GM12865 (cell line): ENCODE measurements around the gene AP2B1.
"Not testable (repeated sequence)": the region's sequence is repeated elsewhere in the genome, so short reads cannot be mapped to it uniquely, and the experiment has no call there.

Experiments used
- DNase-seq: peaks from one replicate; pipeline ENCODE4 v3.0.0; 2010; ENCODE audit warnings: low read depth
- H3K4me3 ChIP-seq: 2 replicates; pipeline ENCODE4 v1.5.1; 2011; ENCODE audit warnings: mild to moderate bottlenecking, low read depth, low read length, control low read depth
- TF ChIP-seq, protein P1 (sequence below): IDR thresholded peaks from 2 replicates; pipeline ENCODE4 v1.5.1; 2011; ENCODE audit warnings: low read length, control low read depth, low read depth, inconsistent platforms; ENCODE audit not compliant: insufficient read depth; ENCODE audit errors: missing control alignments

AP2B1 gene

DNA sequence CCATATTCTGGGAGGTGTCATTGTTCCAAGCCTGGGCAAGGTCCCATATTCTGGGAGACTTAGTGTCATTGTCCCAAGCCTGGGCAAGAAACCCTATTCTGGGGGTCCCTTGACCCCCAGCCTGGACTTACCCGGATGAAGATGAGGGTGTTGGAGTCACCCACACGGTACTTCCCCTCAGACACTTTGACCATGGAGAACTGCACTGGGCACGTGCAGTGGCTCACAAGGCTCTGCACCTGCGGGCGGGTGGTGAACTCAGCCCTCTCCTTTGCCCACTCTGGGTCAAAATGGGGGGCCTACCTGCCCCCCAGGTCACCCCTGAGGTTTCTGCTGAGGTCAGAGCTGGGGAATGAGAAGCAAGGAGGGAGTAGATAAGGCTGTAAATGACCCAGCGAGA lies 161.9 kb downstream of the AP2B1 start:
- no peak for DNase-seq
- TF ChIP-seq, protein P1, sequence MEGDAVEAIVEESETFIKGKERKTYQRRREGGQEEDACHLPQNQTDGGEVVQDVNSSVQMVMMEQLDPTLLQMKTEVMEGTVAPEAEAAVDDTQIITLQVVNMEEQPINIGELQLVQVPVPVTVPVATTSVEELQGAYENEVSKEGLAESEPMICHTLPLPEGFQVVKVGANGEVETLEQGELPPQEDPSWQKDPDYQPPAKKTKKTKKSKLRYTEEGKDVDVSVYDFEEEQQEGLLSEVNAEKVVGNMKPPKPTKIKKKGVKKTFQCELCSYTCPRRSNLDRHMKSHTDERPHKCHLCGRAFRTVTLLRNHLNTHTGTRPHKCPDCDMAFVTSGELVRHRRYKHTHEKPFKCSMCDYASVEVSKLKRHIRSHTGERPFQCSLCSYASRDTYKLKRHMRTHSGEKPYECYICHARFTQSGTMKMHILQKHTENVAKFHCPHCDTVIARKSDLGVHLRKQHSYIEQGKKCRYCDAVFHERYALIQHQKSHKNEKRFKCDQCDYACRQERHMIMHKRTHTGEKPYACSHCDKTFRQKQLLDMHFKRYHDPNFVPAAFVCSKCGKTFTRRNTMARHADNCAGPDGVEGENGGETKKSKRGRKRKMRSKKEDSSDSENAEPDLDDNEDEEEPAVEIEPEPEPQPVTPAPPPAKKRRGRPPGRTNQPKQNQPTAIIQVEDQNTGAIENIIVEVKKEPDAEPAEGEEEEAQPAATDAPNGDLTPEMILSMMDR = no peak
- H3K4me3 ChIP-seq = no peak overlapping the region

DNA sequence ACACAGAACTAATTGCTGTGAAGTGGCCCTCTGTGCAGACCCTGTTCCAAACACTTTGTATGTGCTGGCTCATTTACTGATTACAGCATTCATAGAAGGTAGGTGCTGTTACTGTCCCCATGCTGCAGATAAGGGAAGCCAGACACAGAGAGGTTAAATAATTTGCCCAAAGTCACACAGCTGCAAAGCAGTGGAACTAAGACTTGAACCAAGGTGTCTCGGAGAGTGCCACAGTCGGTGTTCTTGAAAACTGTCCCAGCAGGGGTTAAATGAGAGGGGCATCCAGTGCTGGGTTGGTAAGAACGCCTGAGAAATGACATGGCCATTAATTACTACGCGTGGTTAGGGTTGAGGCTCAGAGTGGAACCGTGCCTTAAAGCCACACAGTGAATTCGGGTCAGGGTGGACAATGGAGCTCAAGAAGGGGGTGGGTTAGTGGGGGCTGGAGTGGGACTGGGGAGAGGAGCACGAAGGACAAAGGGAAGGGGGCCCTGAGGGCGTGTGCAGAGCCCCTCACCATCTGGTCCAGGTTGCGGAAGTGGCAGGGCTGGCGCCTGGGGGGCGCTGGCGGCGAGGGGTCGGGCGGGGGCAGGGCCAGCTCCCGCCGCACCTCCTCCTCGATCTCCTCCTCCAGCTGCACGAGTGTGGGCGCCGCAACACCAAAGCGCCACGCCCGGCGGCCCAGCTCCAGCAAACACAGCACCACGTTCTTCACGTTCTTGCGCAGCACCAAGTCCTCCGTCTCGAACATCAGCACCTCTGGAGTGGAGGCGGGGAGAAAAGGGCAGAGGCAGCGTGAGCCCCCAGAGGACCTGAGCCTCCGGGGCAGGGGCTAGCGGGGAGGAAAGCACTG lies 162.7 kb downstream of the AP2B1 start:
- TF ChIP-seq, protein P1 = no peak
- no peak overlapping the region for H3K4me3 ChIP-seq

DNA sequence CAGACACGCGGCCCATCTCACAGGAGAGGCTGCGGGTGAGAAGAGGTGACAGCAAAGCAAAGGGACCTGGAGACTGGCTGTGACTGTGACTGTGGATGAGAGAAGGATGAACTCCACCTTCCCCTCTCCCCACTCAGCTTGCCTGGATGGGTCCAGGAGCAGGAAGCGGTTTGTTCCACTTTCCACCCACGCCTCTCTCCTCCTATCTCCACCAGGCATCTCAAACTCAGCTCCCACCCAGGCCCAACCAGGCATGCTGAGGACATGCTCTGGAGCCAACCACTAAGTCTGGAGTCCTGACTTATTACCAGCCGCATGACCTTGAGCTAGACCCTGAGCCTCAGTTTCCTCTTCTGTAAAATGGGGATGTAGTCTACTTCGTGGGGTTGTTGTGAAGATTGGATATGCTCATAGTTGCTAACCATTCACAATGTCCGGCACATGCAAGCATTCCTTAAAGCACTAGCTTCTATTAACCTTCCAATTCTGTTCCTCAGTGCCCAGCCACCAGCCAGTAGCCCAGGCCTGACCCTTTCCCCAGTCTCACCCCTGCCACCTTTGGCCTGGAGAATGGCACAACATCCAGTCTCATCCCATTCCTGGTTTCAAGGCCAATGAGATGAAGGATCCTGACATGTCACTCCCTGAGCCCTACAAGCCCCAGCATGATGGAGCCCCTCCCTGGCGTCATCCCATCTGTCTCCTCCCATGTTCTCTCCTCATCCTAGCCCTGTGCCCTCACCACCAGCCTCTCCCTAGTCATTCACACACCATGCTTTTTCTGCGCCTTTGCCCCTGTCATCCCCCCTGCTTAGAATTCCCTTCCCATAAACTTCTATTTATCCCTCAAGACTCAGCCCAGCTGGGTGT lies 163.6 kb downstream of the AP2B1 start:
- no peak for DNase-seq
- TF ChIP-seq, protein P1 = no peak
- H3K4me3 ChIP-seq = no peak overlapping the region

More for the DNA sequence above, 162.7 kb downstream of the AP2B1 start:
- no peak for DNase-seq

DNA sequence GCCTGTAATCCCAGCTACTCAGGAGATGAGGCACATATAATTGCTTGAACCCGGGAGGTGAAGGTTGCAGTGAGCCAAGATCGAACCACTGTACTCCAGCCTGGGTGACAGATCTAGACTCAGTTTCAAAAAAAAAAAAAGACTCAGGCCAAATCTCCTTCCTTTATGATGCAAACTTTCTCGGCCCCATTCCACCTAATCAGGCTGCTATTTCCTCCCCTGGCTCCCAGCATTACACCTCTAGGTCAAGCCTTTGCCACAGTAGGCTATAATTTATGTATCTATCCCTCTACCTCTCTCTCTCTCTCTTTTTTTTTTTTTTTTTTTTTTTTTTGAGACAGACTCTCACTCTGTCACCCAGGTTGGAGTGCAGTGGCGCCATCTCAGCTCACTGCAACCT lies 164.4 kb downstream of the AP2B1 start:
- not testable (repeated sequence) for DNase-seq

DNA sequence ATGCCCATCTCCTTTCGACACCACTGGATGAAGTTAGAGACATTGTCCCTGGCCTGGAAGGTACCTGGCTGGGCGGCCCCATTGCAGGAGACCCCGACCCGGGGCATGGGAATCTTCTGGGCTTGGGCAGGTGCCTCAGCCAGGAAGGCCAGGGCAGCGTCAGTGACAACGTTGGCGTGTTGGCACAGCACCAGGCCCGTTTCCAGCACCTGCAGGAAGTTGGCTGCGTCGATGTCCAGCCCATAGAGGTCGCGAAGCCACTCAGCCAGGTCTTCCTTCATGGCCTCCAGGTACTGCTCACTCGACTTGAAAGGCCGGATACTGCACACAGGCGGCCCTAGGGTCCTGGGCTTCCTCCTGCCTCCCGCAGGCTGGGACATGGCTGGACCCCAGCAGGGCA lies 165.3 kb downstream of the AP2B1 start:
- no peak for DNase-seq
- TF ChIP-seq, protein P1 = no peak
- no peak overlapping the region for H3K4me3 ChIP-seq

More for the DNA sequence above, 164.4 kb downstream of the AP2B1 start:
- not testable (repeated sequence) for H3K4me3 ChIP-seq

DNA sequence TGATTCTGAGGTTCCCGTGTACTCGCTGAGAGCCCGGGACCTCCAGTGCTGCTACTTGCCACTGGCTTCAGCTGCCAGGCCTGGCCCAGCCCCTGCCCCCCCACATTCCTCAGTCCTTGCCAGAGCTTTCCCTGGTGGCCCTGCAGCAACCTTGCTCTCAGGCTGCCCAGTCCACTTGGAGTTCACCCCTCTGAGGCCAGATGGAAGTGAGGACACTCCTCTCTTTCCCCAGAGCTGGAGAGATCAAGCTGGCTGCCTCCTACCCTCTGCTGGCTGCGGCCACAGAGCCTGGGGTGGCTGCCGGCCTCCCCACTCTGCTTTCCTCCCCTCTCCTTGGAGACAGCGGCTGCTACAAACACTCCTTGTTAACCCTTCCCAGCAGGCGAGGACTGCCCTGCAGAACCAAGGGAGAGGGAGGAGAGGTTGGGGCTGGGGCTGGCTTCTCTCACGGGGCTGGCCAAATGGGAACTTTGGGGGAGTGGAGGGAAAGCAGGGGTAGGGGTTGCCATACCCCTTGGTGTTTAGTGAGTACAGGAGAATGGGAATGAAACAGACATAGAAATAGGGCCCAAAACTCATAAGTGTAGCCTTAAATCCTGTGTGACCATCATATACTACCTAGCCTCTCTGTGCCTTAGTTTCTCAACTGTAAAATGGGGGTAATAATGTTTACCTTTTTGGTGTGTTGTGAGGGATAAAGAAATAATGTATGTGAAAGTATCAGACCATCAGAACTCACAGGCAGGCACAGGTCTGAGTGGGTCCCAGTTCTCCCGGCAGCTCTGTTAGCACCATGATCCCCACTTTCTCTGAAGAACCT lies 166.0 kb downstream of the AP2B1 start, which contains the start of gene GAS2L2:
GAS2L2 (minus strand) TSS at position 295 of the 820 bp plus-strand sequence. CDS start 389 bp downstream, outside the sequence.
- no peak for DNase-seq
- no peak within 1 kb of the TSS for H3K4me3 ChIP-seq
- TF ChIP-seq, protein P1 = no peak
